Stomach (tissue), 9 donors: ENCODE measurements around the gene STRN3. TPM values are rescaled to one million over a fixed set of nuclear protein-coding genes. Genes with fewer than 3 reads are reported as not detected.
"Not testable (repeated sequence)": the region's sequence is repeated elsewhere in the genome, so short reads cannot be mapped to it uniquely, and the experiment has no call there.

Source experiments
- DNase-seq, 2 donors: peaks; one replicate each; pipeline versions ENCODE4 v3.0.0 to v3.0.0-alpha.2; 2013 to 2019
- H3K27ac ChIP-seq, 5 donors: fragments of 200-600 bp in 4 of 5; sonication (generic) in 4 of 5; one replicate each; pipeline ENCODE4 v1.5.1; 2013 to 2019; ENCODE audit warnings: mild to moderate bottlenecking in 1 of 5, moderate library complexity in 1 of 5
- H3K27me3 ChIP-seq, 3 donors: fragments of 200-600 bp; sonication (generic); one replicate each; pipeline ENCODE4 v1.5.1; 2017 to 2019; ENCODE audit warnings: mixed run types in 1 of 3
- H3K36me3 ChIP-seq, 4 donors: fragments of 200-600 bp; sonication (generic); 1 replicate in 3 of 4; 2 replicates in 1 of 4; pipeline ENCODE4 v1.5.1; 2016 to 2019
- H3K4me1 ChIP-seq, 4 donors: fragments of 200-600 bp; sonication (generic); one replicate each; pipeline ENCODE4 v1.5.1; 2016 to 2019
- H3K4me3 ChIP-seq, 4 donors: fragments of 200-600 bp; sonication (generic) in 3 of 4; one replicate each; pipeline ENCODE4 v1.5.1; 2016 to 2019; ENCODE audit warnings: mild to moderate bottlenecking in 1 of 4
- H3K9me3 ChIP-seq, 4 donors: fragments of 200-600 bp; sonication (generic); one replicate each; pipeline ENCODE4 v1.5.1; 2016 to 2019
- CTCF ChIP-seq, 7 experiments: fragments of 450-650 bp in 4 of 7; fragments of 200-600 bp in 3 of 7; sonication (generic) in 3 of 7; IDR thresholded peaks; one replicate each; pipeline ENCODE4 v1.5.1; 2016 to 2019; ENCODE audit warnings: antibody characterized with exemption in 7 of 7, control low read depth in 2 of 7, mild to moderate bottlenecking in 1 of 7
- EP300 ChIP-seq: sonication (generic); formaldehyde crosslinking; IDR thresholded peaks from one replicate; pipeline ENCODE4 v1.6.1; 2017; ENCODE audit warnings: antibody characterized with exemption
- POLR2A ChIP-seq, 4 donors: fragments of 450-650 bp; IDR thresholded peaks; one replicate each; pipeline ENCODE4 v1.6.1; 2016; ENCODE audit warnings: antibody characterized with exemption in 4 of 4, control low read depth in 2 of 4, mild to moderate bottlenecking in 1 of 4, moderate library complexity in 1 of 4
- POLR2AphosphoS5 ChIP-seq, 3 donors: sonication (generic); formaldehyde crosslinking; IDR thresholded peaks; one replicate each; pipeline ENCODE4 v1.6.1; 2016; ENCODE audit warnings: antibody characterized with exemption in 3 of 3
- WGBS, 5 donors: extraction: QIAGEN DNeasy Blood & Tissue Kit in 3 of 5; methylation state at CpG; one replicate each; pipeline versions ENCODE4 v1.1.5 to v1.1.7; 2013 to 2018; 5-methylcytosine and 5-hydroxymethylcytosine counted together
- intact Hi-C: fragments of 100-400 bp; cut with DNase I; formaldehyde crosslinking; loops from one replicate; pipeline ENCODE4 v1.15.1; 2023; ENCODE audit warnings: low total_unique reads
- polyA plus RNA-seq, 3 donors: library from polyadenylated mRNA; stranded (reverse); fragments of 200-250 nt; gene quantifications; one replicate each; pipeline ENCODE4 v1.2.3, GENCODE V29; 2013
- total RNA-seq, 5 donors: library from RNA; depleted of rRNA; stranded (reverse); fragments of >200 nt; gene quantifications; one replicate each; pipeline versions ENCODE4 v1.1.0 to v1.2.3, GENCODE V29; 2014 to 2016
- donor health status: healthy with polysubstance abuse.
- donor health status: Bipolar disorder and iron deficiency.
- donor health status: healthy.

Gene STRN3
- total and polyA plus RNA-seq, 8 donors, result 8.1 to 91.8 (median 24.6) TPM

GRCh38 chr14:30903285-30904124 is 122.7 kb downstream of the STRN3 start:
- WGBS, 5 donors, result 83 to 92% (median 87%) methylated on average over 2 of the region's 2 CpGs
- no peak for TF ChIP-seq POLR2AphosphoS5 (IDR thresholded peaks at IDR 0.05)
- TF ChIP-seq POLR2A (IDR thresholded peaks at IDR 0.05), result no peak
- no peak for TF ChIP-seq EP300
- TF ChIP-seq CTCF (IDR thresholded peaks at IDR 0.05), result no peak
- no peaks in the 10 kb centered on the region for H3K9me3 ChIP-seq
- no peak overlapping the region for H3K27ac ChIP-seq
- DNase-seq, result no peak
- no peak overlapping the region for H3K4me3 ChIP-seq
- H3K27me3 ChIP-seq, result no peaks in the 10 kb centered on the region
- intact Hi-C loops, result no loop called here
- no peaks in the 10 kb centered on the region for H3K4me1 ChIP-seq
- peaks cover 12 to 90% (median 73%) of the 10 kb centered on the region in 4 donors for H3K36me3 ChIP-seq

DNA sequence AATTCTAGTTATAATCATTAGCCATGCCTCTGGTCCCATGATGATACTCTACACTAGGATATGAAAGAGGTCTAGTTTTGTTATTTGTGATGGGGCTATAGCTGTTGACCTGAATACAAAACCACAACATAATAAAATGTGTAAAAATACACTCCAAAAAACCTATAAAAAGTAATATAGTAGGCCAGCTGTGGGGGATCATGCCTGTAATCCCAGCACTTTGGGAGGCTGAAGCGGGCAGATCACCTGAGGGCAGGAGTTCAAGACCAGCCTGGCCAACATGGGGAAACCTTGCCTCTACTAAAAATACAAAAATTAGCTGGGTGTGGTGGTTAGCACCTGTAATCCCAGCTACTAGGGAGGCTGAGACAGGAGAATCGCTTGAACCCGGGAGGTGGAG is 129.1 kb downstream of the STRN3 start:
- H3K9me3 ChIP-seq, H3K27me3 ChIP-seq, DNase-seq, H3K27ac ChIP-seq, H3K4me1 ChIP-seq, intact Hi-C loops, H3K4me3 ChIP-seq: not testable (repeated sequence)
- 77 to 99% (median 93%) methylated on average over 3 of the region's 3 CpGs for WGBS, 5 donors
- peaks cover 5 to 72% (median 59%) of the 10 kb centered on the region in 4 donors for H3K36me3 ChIP-seq

- H3K4me1 ChIP-seq, result no peaks in the 10 kb centered on the region
- TF ChIP-seq POLR2AphosphoS5 (IDR thresholded peaks at IDR 0.05) (no peak), CTCF (IDR thresholded peaks at IDR 0.05) (no peak), POLR2A (IDR thresholded peaks at IDR 0.05) (no peak), EP300 (no peak)
- H3K9me3 ChIP-seq, result no peaks in the 10 kb centered on the region
- H3K27me3 ChIP-seq, result no peaks in the 10 kb centered on the region
- H3K27ac ChIP-seq, result no peak overlapping the region
- no peak overlapping the region for H3K4me3 ChIP-seq
- peaks cover 2 to 65% (median 52%) of the 10 kb centered on the region in 4 donors for H3K36me3 ChIP-seq
- DNase-seq, result no peak
- intact Hi-C loops, result no loop called here
These were observed 129.7 kb downstream of the STRN3 start for GRCh38 chr14:30896435-30896834.

- Histone ChIP-seq H3K4me3 (no peak overlapping the region), H3K4me1 (no peaks in the 10 kb centered on the region), H3K9me3 (no peaks in the 10 kb centered on the region), H3K27me3 (no peaks in the 10 kb centered on the region), H3K27ac (no peak overlapping the region), H3K36me3 (peaks cover 0 to 53% (median 41%) of the 10 kb centered on the region in 4 donors)
- TF ChIP-seq CTCF (IDR thresholded peaks at IDR 0.05) (no peak), EP300 (no peak), POLR2A (IDR thresholded peaks at IDR 0.05) (no peak), POLR2AphosphoS5 (IDR thresholded peaks at IDR 0.05) (no peak)
- intact Hi-C loops, result no loop called here
- 78 to 90% (median 89%) methylated on average over 4 of the region's 4 CpGs for WGBS, 5 donors
- DNase-seq, result no peak
These were observed 131.2 kb downstream of the STRN3 start for GRCh38 chr14:30894923-30895515.

DNA sequence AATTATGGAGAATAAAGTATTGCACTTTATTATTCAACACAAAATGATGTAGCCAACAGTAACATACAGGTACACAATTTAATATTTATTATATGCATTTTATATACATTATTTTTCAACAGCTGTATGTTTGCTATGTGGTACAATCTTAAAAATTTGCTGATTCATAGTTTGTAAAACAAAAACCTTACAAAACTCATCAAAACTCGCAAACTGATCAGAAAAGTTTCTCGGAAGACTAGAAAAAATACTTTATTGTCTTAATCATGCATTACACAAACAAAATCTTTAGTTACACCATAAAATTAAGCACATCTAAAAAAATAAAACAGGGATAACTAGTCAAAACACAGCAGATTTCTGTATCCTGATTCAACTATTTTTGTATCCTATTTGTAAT is 132.4 kb downstream of the STRN3 start:
- DNase-seq, result no peak
- peaks cover 0 to 43% (median 36%) of the 10 kb centered on the region in 4 donors for H3K36me3 ChIP-seq
- H3K27me3 ChIP-seq, result no peaks in the 10 kb centered on the region
- H3K4me3 ChIP-seq, result no peak overlapping the region
- no peak overlapping the region for H3K27ac ChIP-seq
- intact Hi-C loops, result no loop called here
- no peaks in the 10 kb centered on the region for H3K9me3 ChIP-seq
- H3K4me1 ChIP-seq, result no peaks in the 10 kb centered on the region
- WGBS, 5 donors, result 87 to 97% (median 92%) methylated on average over 2 of the region's 2 CpGs
- TF ChIP-seq EP300, result no peak
- TF ChIP-seq POLR2A (IDR thresholded peaks at IDR 0.05), result no peak
- TF ChIP-seq CTCF (IDR thresholded peaks at IDR 0.05), result no peak
- no peak for TF ChIP-seq POLR2AphosphoS5 (IDR thresholded peaks at IDR 0.05)
